Pancreas (tissue), 10 donors: ENCODE measurements around the gene CCM2. TPM values are rescaled to one million over a fixed set of nuclear protein-coding genes. Genes with fewer than 3 reads are reported as not detected.

Experiments
- ATAC-seq, 4 donors: fragments of 200-7000 bp; cut with Tn5 transposase; one replicate each; pipeline versions ENCODE4 v1.8.0 to v1.9.1; 2020; ENCODE audit warnings: mild to moderate bottlenecking in 4 of 4, moderate library complexity in 4 of 4
- DNase-seq, 6 donors: peaks; one replicate each; pipeline ENCODE4 v3.0.0-alpha.2; 2020
- FAIRE-seq: peaks from 2 replicates; lab custom pipeline; 2012; peaks lifted over from hg19 to GRCh38; lab: Jason Lieb, UNC
- H3K27ac ChIP-seq, 4 donors: fragments of 200-600 bp; sonication (generic); 1 replicate in 3 of 4; 2 replicates in 1 of 4; pipeline versions ENCODE4 v1.5.0 to v1.8.0; 2020
- H3K27me3 ChIP-seq, 4 donors: fragments of 200-600 bp; one replicate each; pipeline ENCODE4 v1.8.0; 2021
- H3K36me3 ChIP-seq, 3 donors: fragments of 200-600 bp; sonication (generic) in 1 of 3; one replicate each; pipeline versions ENCODE4 v1.5.0 to v1.8.0; 2020 to 2021
- H3K4me1 ChIP-seq, 3 donors: fragments of 200-600 bp; one replicate each; pipeline ENCODE4 v1.8.0; 2021
- H3K4me3 ChIP-seq, 4 donors: fragments of 200-600 bp; sonication (generic) in 2 of 4; one replicate each; pipeline versions ENCODE4 v1.5.0 to v1.8.0; 2020 to 2021
- H3K9me3 ChIP-seq, 4 donors: fragments of 200-600 bp; one replicate each; pipeline ENCODE4 v1.8.0; 2021
- CTCF ChIP-seq, 4 donors: fragments of 200-600 bp; sonication (generic) in 3 of 4; IDR thresholded peaks; one replicate each; pipeline versions ENCODE4 v1.5.0 to v1.8.0; 2021; ENCODE audit warnings: antibody characterized with exemption in 4 of 4
- WGBS, 2 donors: extraction: QIAGEN DNeasy Blood & Tissue Kit; methylation state at CpG; one replicate each; pipeline ENCODE4 v1.1.7; 2013; 5-methylcytosine and 5-hydroxymethylcytosine counted together
- intact Hi-C, 3 donors: fragments of 100-400 bp; cut with DNase I; formaldehyde crosslinking; loops; one replicate each; pipeline versions ENCODE4 v1.11.1 to v1.14.2; 2022
- polyA plus RNA-seq, 2 donors: library from polyadenylated mRNA; stranded (reverse); fragments of 200-250 nt; gene quantifications; one replicate each; pipeline ENCODE4 v1.2.3, GENCODE V29; 2013
- total RNA-seq, 6 donors: library from RNA; stranded (reverse); fragmentation: NEBNext Ultra II Directional in 4 of 6; extraction: Animal tissue kit (Norgen Biotek cat#: 25700) in 4 of 6; gene quantifications; one replicate each; pipeline versions ENCODE4 v1.2.1 to v1.2.4, GENCODE V29; 2021 to 2023
- donor health status: healthy with polysubstance abuse.
- donor health status: DM: no; HTN: no; CAD: no; lungs with moderate emphysema.
- donor health status: DM: no; HTN: no; CAD: no.
- donor health status: control.
- donor health status: control.
- donor health status: Bipolar disorder and iron deficiency.
- donor health status: DM: yes; HTN: yes; CAD: no.
- donor health status: DM: no; HTN: no; CAD: no.
- donor health status: DM: no; HTN: no; CAD: no.
- donor health status: DM: yes; HTN: yes; CAD: no.

Gene CCM2
- total and polyA plus RNA-seq, 8 donors = 13.4 to 33.7 (median 16.5) TPM

- no peaks in the 10 kb centered on the region for H3K4me1 ChIP-seq
- intact Hi-C loops = no loop called here
- TF ChIP-seq CTCF (IDR thresholded peaks at IDR 0.05) = no peak
- peaks cover 0 to 9% (median 0%) of the 10 kb centered on the region in 3 donors for H3K36me3 ChIP-seq
- H3K4me3 ChIP-seq = no peak overlapping the region
- whole genome bisulfite sequencing, 2 donors = 75 to 78% methylated on average over 3 of the region's 3 CpGs
- ATAC-seq (no peak), FAIRE-seq (no peak), DNase-seq (no peak)
- H3K27ac ChIP-seq = no peak overlapping the region
- H3K27me3 ChIP-seq = no peaks in the 10 kb centered on the region
- H3K9me3 ChIP-seq = no peaks in the 10 kb centered on the region
Measured at GRCh38 chr7:45036317-45036716, 36.3 kb downstream of the CCM2 start.

GRCh38 chr7:45036796-45037195, 36.8 kb downstream of the CCM2 start:
- WGBS, 2 donors = 91 to 93% methylated on average over 8 of the region's 8 CpGs

GRCh38 chr7:45037876-45038275, 37.9 kb downstream of the CCM2 start:
- WGBS, 2 donors = 92 to 96% methylated on average over 5 of the region's 5 CpGs
- intact Hi-C loops = no loop called here
- Histone ChIP-seq H3K9me3 (no peaks in the 10 kb centered on the region), H3K36me3 (peaks cover 0 to 9% (median 0%) of the 10 kb centered on the region in 3 donors), H3K4me1 (no peaks in the 10 kb centered on the region), H3K27me3 (no peaks in the 10 kb centered on the region), H3K27ac (no peak overlapping the region), H3K4me3 (no peak overlapping the region)
- DNase-seq (no peak), FAIRE-seq (no peak), ATAC-seq (no peak)
- TF ChIP-seq CTCF (IDR thresholded peaks at IDR 0.05) = no peak

More at GRCh38 chr7:45036796-45037195, 36.8 kb downstream of the CCM2 start:
- FAIRE-seq = no peak
- H3K9me3 ChIP-seq = no peaks in the 10 kb centered on the region
- no peak for TF ChIP-seq CTCF (IDR thresholded peaks at IDR 0.05)
- ATAC-seq = no peak
- peaks cover 0 to 9% (median 0%) of the 10 kb centered on the region in 3 donors for H3K36me3 ChIP-seq
- intact Hi-C loops = no loop called here
- H3K27me3 ChIP-seq = no peaks in the 10 kb centered on the region
- no peak overlapping the region for H3K4me3 ChIP-seq
- H3K4me1 ChIP-seq = no peaks in the 10 kb centered on the region
- no peak for DNase-seq
- no peak overlapping the region for H3K27ac ChIP-seq

DNA sequence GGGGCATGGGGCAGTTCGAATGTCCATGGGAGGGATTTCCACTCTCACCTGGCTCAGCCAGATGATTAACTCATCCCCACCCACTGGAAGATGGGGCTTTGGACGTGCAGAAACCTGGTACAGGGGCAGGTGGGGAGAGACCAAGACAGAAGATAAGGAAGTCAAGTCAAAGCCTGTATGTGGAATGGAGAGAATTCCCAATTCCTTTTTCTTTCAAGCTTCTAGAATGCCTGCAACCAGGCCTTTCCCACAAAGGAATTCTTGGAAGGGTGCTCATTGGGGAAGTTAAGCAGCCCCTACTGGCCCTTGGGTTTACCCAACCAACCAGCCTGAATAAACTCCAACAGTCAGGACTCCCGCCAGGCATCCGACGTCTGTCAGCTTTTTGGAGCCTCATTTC, 39.1 kb downstream of the CCM2 start:
- H3K36me3 ChIP-seq = peaks cover 0 to 9% (median 0%) of the 10 kb centered on the region in 3 donors
- FAIRE-seq = no peak
- intact Hi-C loops = no loop called here

More for the DNA sequence above, 39.1 kb downstream of the CCM2 start:
- ATAC-seq = no peak
- H3K4me3 ChIP-seq = no peak overlapping the region
- no peak for DNase-seq
- H3K27me3 ChIP-seq = no peaks in the 10 kb centered on the region
- no peaks in the 10 kb centered on the region for H3K9me3 ChIP-seq
- no peak overlapping the region for H3K27ac ChIP-seq
- 86 to 89% methylated on average over 5 of the region's 5 CpGs for WGBS, 2 donors
- H3K4me1 ChIP-seq = no peaks in the 10 kb centered on the region
- TF ChIP-seq CTCF (IDR thresholded peaks at IDR 0.05) = no peak
